Measurements from ENCODE around the gene TLCD3B.

- TF ChIP-seq CTCF (conservative IDR thresholded peaks at IDR 0.05; ENCODE audit: low read length) (no peak), EZH2phosphoT487 (IDR thresholded peaks at IDR 0.05; ENCODE audit: borderline replicate concordance, low read depth, low read length) (no peak)
Measured at GRCh38 chr16:29990883-29991570, 40.0 kb downstream of the TLCD3B start.
